Activated T-cell treated with anti-CD3 and anti-CD28 coated beads for 1 hour (primary cell): ENCODE results near the gene CNOT10.
"Not testable (repeated sequence)": the region's sequence is repeated elsewhere in the genome, so short reads cannot be mapped to it uniquely, and the experiment has no call there.

Experiments
- DNase-seq: peaks from one replicate; pipeline ENCODE4 v3.0.0-alpha.2; 2020; ENCODE audit warnings: low read depth

Gene CNOT10

GRCh38 chr3:32686713-32687112 is 1.7 kb downstream of the CNOT10 start:
- DNase-seq = no peak

- no peak for DNase-seq
Measured at GRCh38 chr3:32691847-32692246, 6.9 kb downstream of the CNOT10 start.

- DNase-seq = no peak
Measured at GRCh38 chr3:32696523-32696922, 11.5 kb downstream of the CNOT10 start.

GRCh38 chr3:32698506-32698905 is 13.5 kb downstream of the CNOT10 start:
- no peak for DNase-seq

GRCh38 chr3:32699429-32699828 is 14.4 kb downstream of the CNOT10 start:
- no peak for DNase-seq

- no peak for DNase-seq
Measured at GRCh38 chr3:32700244-32700643, 15.3 kb downstream of the CNOT10 start.

- DNase-seq = no peak
Measured at GRCh38 chr3:32703491-32703972, 18.5 kb downstream of the CNOT10 start.

GRCh38 chr3:32705232-32705631 is 20.2 kb downstream of the CNOT10 start:
- DNase-seq = no peak

GRCh38 chr3:32706348-32707025 is 21.5 kb downstream of the CNOT10 start:
- no peak for DNase-seq

GRCh38 chr3:32707026-32707370 is 22.0 kb downstream of the CNOT10 start:
- no peak for DNase-seq

- DNase-seq = no peak
Measured at GRCh38 chr3:32708672-32709283, 23.8 kb downstream of the CNOT10 start.

- no peak for DNase-seq
Measured at GRCh38 chr3:32709346-32709745, 24.4 kb downstream of the CNOT10 start.

GRCh38 chr3:32712506-32713055 is 27.6 kb downstream of the CNOT10 start:
- DNase-seq = no peak

GRCh38 chr3:32713181-32713580 is 28.2 kb downstream of the CNOT10 start:
- no peak for DNase-seq

- no peak for DNase-seq
Measured at GRCh38 chr3:32719335-32719734, 34.3 kb downstream of the CNOT10 start.

GRCh38 chr3:32719931-32720330 is 34.9 kb downstream of the CNOT10 start:
- no peak for DNase-seq

GRCh38 chr3:32725721-32726120 is 40.7 kb downstream of the CNOT10 start:
- no peak for DNase-seq

- no peak for DNase-seq
Measured at GRCh38 chr3:32733631-32734229, 48.7 kb downstream of the CNOT10 start.

- DNase-seq = no peak
Measured at GRCh38 chr3:32734756-32735155, 49.8 kb downstream of the CNOT10 start.

GRCh38 chr3:32743470-32743869 is 58.5 kb downstream of the CNOT10 start:
- not testable (repeated sequence) for DNase-seq

GRCh38 chr3:32743934-32744333 is 58.9 kb downstream of the CNOT10 start:
- DNase-seq = no peak

GRCh38 chr3:32751377-32751776 is 66.4 kb downstream of the CNOT10 start:
- no peak for DNase-seq

GRCh38 chr3:32755761-32756160 is 70.8 kb downstream of the CNOT10 start:
- DNase-seq = no peak
